HG02759 (cell line): ENCODE results near the gene ORM1.
A peak's percentile ranks its signal among the peaks of the same experiment; 100 is the strongest.
"Not testable (repeated sequence)": the region's sequence is repeated elsewhere in the genome, so short reads cannot be mapped to it uniquely, and the experiment has no call there.

Experiments used
- ATAC-seq: cut with Tn5 transposase; IDR thresholded peaks from one replicate; pipeline ENCODE4 v1.9.1; 2021; ENCODE audit warnings: mild to moderate bottlenecking, moderate library complexity; ENCODE audit not compliant: unreplicated experiment

Gene ORM1

GRCh38 chr9:114322160-114322818, 609 bp upstream of the ORM1 start:
- not testable (repeated sequence) for ATAC-seq

- ATAC-seq: not testable (repeated sequence)
Measured at GRCh38 chr9:114323849-114324248, 951 bp downstream of the ORM1 start.

GRCh38 chr9:114324492-114324891, 1.6 kb downstream of the ORM1 start:
- no peak for ATAC-seq

- not testable (repeated sequence) for ATAC-seq
Measured at GRCh38 chr9:114324965-114325364, 2.1 kb downstream of the ORM1 start.

GRCh38 chr9:114325684-114326254, 2.9 kb downstream of the ORM1 start:
- not testable (repeated sequence) for ATAC-seq

- no peak for ATAC-seq
Measured at GRCh38 chr9:114327749-114328148, 4.9 kb downstream of the ORM1 start.

- not testable (repeated sequence) for ATAC-seq
Measured at GRCh38 chr9:114328357-114328820, 5.5 kb downstream of the ORM1 start.

GRCh38 chr9:114328937-114329624, 6.2 kb downstream of the ORM1 start:
- ATAC-seq: not testable (repeated sequence)

GRCh38 chr9:114329625-114330022, 6.7 kb downstream of the ORM1 start, which contains the start of gene ORM2:
TSS of gene ORM2 (plus strand) at chr9:114329869. CDS start at chr9:114329905, 36 bp downstream.
- not testable (repeated sequence) for ATAC-seq

GRCh38 chr9:114330636-114331035, 7.7 kb downstream of the ORM1 start:
- ATAC-seq: no peak

GRCh38 chr9:114331229-114332195, 8.6 kb downstream of the ORM1 start:
- ATAC-seq: not testable (repeated sequence)

GRCh38 chr9:114332474-114333040, 9.7 kb downstream of the ORM1 start:
- ATAC-seq: not testable (repeated sequence)

- ATAC-seq: not testable (repeated sequence)
Measured at GRCh38 chr9:114333718-114334117, 10.8 kb downstream of the ORM1 start.

GRCh38 chr9:114334490-114334889, 11.6 kb downstream of the ORM1 start:
- no peak for ATAC-seq

GRCh38 chr9:114335745-114336144, 12.8 kb downstream of the ORM1 start:
- no peak for ATAC-seq

GRCh38 chr9:114336157-114336556, 13.3 kb downstream of the ORM1 start:
- no peak for ATAC-seq

- ATAC-seq: no peak
Measured at GRCh38 chr9:114336699-114337395, 13.9 kb downstream of the ORM1 start.

- no peak for ATAC-seq
Measured at GRCh38 chr9:114338187-114338586, 15.3 kb downstream of the ORM1 start.

GRCh38 chr9:114339130-114339908, 16.4 kb downstream of the ORM1 start:
- peak; percentile 52 for ATAC-seq
